H1 (cell line): Measurements from ENCODE around the gene CNOT3. TPM values are rescaled to one million over a fixed set of nuclear protein-coding genes. Genes with fewer than 3 reads are reported as not detected.
A peak's percentile ranks its signal among the peaks of the same experiment; 100 is the strongest.

Experiments used
- BRCA1 ChIP-seq: IDR thresholded peaks from 2 replicates; pipeline ENCODE4 v1.6.1; 2012; ENCODE audit warnings: low read depth, low read length, improper control_type of control experiment
- HDAC2 ChIP-seq, 2 experiments: fragments of 300-600 bp in 1 of 2; sonication (generic) in 1 of 2; IDR thresholded peaks; 2 replicates each; pipeline ENCODE4 v1.6.1; 2011 to 2012; ENCODE audit warnings: low read depth in 2 of 2, low read length in 2 of 2, mild to moderate bottlenecking in 2 of 2, moderate library complexity in 2 of 2, borderline replicate concordance in 1 of 2, inconsistent platforms in 1 of 2
- JUN ChIP-seq: IDR thresholded peaks from 2 replicates; pipeline ENCODE4 v1.6.1; 2011; ENCODE audit warnings: low read depth, mild to moderate bottlenecking, improper control_type of control experiment, low read length
- KDM4A ChIP-seq: IDR thresholded peaks from one replicate; pipeline ENCODE4 v1.7.1; 2012; ENCODE audit warnings: low read depth, mild to moderate bottlenecking, moderate library complexity, low read length, inconsistent platforms; ENCODE audit not compliant: severe bottlenecking
- POLR2A ChIP-seq, 2 experiments: IDR thresholded peaks; 1 replicate in 1 of 2; 2 replicates in 1 of 2; pipeline ENCODE4 v1.6.1; 2011; ENCODE audit warnings: low read depth in 2 of 2, low read length in 2 of 2, mild to moderate bottlenecking in 2 of 2; ENCODE audit errors: control extremely low read depth in 1 of 2
- RAD21 ChIP-seq, 2 experiments: IDR thresholded peaks in 1 of 2; conservative IDR thresholded peaks in 1 of 2; 2 replicates each; pipeline ENCODE4 v1.6.1; 2011; ENCODE audit warnings: low read depth in 2 of 2, low read length in 2 of 2, improper control_type of control experiment in 1 of 2, inconsistent platforms in 1 of 2, mild to moderate bottlenecking in 1 of 2, moderate library complexity in 1 of 2
- SIN3A ChIP-seq, 2 experiments: IDR thresholded peaks in 1 of 2; conservative IDR thresholded peaks in 1 of 2; 2 replicates each; pipeline ENCODE4 v1.6.1; 2011 to 2012; ENCODE audit warnings: low read length in 2 of 2, improper control_type of control experiment in 1 of 2, low read depth in 1 of 2, mild to moderate bottlenecking in 1 of 2
- SP2 ChIP-seq: IDR thresholded peaks from 2 replicates; pipeline ENCODE4 v1.6.1; 2012; ENCODE audit warnings: mild to moderate bottlenecking, low read length, inconsistent platforms
- SP4 ChIP-seq: IDR thresholded peaks from 2 replicates; pipeline ENCODE4 v1.6.1; 2012; ENCODE audit warnings: low read length, inconsistent platforms
- SRF ChIP-seq: IDR thresholded peaks from 2 replicates; pipeline ENCODE4 v1.6.1; 2011; ENCODE audit warnings: mild to moderate bottlenecking, low read depth, low read length, moderate library complexity
- SUZ12 ChIP-seq: fragments of 200-600 bp; sonication (generic); IDR thresholded peaks from 2 replicates; pipeline ENCODE4 v1.6.1; 2012; ENCODE audit warnings: mild to moderate bottlenecking, inconsistent platforms, low read length, moderate library complexity, mixed read lengths
- TAF7 ChIP-seq: optimal IDR thresholded peaks from 2 replicates; pipeline ENCODE3; 2011; ENCODE audit warnings: low read depth, mild to moderate bottlenecking, inconsistent platforms, low read length, moderate library complexity, borderline replicate concordance
- TBP ChIP-seq: IDR thresholded peaks from 2 replicates; pipeline ENCODE4 v1.6.1; 2011; ENCODE audit warnings: low read depth, low read length, improper control_type of control experiment
- TCF12 ChIP-seq: IDR thresholded peaks from 2 replicates; pipeline ENCODE4 v1.6.1; 2011; ENCODE audit warnings: low read depth, mild to moderate bottlenecking, low read length
- YY1 ChIP-seq: IDR thresholded peaks from 2 replicates; pipeline ENCODE4 v1.6.1; 2011; ENCODE audit warnings: low read depth, mild to moderate bottlenecking, low read length
- polyA plus RNA-seq, 7 experiments: library from polyadenylated mRNA; depleted of rRNA in 3 of 7; stranded (reverse) in 5 of 7; unstranded in 2 of 7; fragments of >200 nt in 5 of 7; fragments of 200-250 nt in 2 of 7; gene quantifications; 1 replicate in 5 of 7; 2 replicates in 1 of 7; 4 replicates in 1 of 7; pipeline versions ENCODE4 v1.2.1 to v1.2.3, GENCODE V29; 2011 to 2013; ENCODE audit warnings: missing spikeins in 2 of 7, mixed read lengths in 2 of 7
- total RNA-seq: library from RNA; stranded (reverse); fragmentation: NEBNext Ultra II Directional; extraction: Animal tissue kit (Norgen Biotek cat#: 25700); gene quantifications from 2 replicates; pipeline ENCODE4 v1.2.1, GENCODE V29; 2021

Gene CNOT3
- total and polyA plus RNA-seq, 2 of the 8 experiments (the other 6 are each of a cell fraction or from before 2014, with no cell fraction given), result 21.2 to 86.4 TPM

DNA sequence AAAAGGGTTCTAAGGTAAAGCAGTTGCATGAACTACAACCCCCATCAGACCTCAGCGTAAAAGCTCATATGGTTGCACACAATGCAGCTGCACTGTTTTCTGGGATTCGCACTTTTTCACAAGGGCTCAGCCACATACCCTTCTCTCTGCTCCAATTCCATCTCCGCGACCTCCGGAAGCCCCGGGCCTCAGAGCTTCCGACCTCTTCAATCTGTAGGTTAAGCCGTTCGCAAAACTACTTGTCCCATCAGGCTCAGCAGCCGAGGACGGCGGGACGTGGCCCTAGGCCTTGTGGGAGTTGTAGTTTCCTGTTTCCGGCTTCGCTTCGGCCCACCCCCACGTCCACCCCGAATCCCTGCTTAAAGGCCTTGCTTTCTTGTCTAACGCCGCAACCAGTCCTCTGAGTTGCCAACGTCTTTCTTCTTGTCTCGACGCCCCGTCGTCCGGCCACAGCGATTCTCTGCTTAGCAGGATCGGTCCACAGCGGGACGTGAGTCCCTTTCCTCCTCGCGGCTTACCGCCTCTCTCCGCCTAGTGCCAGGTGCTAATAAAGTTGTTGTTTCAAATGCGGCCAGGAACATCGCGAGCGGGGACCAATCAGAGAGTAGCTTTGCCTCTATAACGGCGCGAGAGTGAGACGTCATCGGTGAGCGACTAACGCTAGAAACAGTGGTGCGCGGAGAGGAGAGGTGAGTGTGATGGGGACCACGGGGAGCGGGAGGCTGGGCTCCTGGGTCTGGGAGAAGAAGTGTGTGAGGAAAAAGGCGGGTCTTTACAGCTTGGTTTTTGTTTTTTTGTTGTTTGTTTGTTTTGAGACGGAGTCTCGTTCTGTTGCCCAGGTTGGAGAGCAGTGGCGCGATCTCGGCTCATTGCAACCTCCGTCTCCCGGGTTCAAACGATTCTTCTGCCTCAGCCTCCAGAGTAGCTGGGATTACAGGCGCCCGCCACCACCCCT lies 22.2 kb upstream of the CNOT3 start, which contains the start of the genes PRPF31 and TFPT (continued):
- peak; percentile 94 for TF ChIP-seq TBP
- TF ChIP-seq HDAC2 (IDR thresholded peaks at IDR 0.05; ENCODE audit: borderline replicate concordance in 1 of 2, low read depth in 2 of 2, low read length in 2 of 2), result peak; percentile 67 to 68; a peak in 1 of 4 replicates
- no peak for TF ChIP-seq SUZ12
- peak; percentile 84 for TF ChIP-seq TAF7
- TF ChIP-seq BRCA1, result no peak
- no peak for TF ChIP-seq SP2
- TF ChIP-seq RAD21 (IDR thresholded peaks at IDR 0.05 in 1 of 2, conservative IDR thresholded peaks at IDR 0.05 in 1 of 2; ENCODE audit: low read depth in 2 of 2, low read length in 2 of 2), result no peak
- peak; percentile 90 for TF ChIP-seq SRF
- peak; percentile 64 for TF ChIP-seq YY1
- peak in 1 of 2 experiments; percentile 86; a peak in 2 of 3 replicates for TF ChIP-seq POLR2A (IDR thresholded peaks at IDR 0.05; ENCODE audit: control extremely low read depth in 1 of 2, low read depth in 2 of 2, low read length in 2 of 2)
- peak; percentile 91 to 95; a peak in 3 of 4 replicates for TF ChIP-seq SIN3A (conservative IDR thresholded peaks at IDR 0.05 in 1 of 2, IDR thresholded peaks at IDR 0.05 in 1 of 2; ENCODE audit: low read depth in 1 of 2, low read length in 2 of 2)
- peak; percentile 100 for TF ChIP-seq KDM4A
- TF ChIP-seq TCF12, result 0 out of 2 replicates have a peak, but pooled peaks have one; percentile 53
- TF ChIP-seq SP4, result peak; percentile 65; the same call in 1 of the 2 replicates
- TF ChIP-seq JUN, result no peak
- TF ChIP-seq, all 59 proteins: peak for 25
